Measurements from ENCODE around the gene TAMM41. TPM values are rescaled to one million over a fixed set of nuclear protein-coding genes. Genes with fewer than 3 reads are reported as not detected.
A peak's percentile ranks its signal among the peaks of the same experiment; 100 is the strongest.

TAMM41 gene
- total and polyA plus RNA-seq, 5 donors from 2014 or later, result 24.4 to 32.0 (median 25.7) TPM

DNA sequence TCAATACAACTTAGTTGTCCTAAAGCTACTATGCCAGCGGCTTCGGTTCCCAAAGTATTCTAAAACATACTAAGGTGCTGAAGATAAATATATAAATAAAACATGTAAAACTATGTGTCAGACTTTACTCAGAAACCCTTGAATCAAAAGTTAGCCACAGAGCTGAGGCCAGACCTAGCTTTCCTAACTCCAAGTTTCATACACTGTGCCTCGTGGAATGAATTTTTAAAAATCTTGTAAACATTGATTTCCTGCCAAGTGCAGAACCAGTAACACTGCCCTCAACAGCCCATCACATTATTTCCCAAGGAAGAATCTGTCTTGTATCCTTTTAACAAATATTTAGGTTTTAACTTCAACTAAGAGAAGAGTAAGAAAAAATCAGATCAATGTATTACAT is 36.4 kb downstream of the TAMM41 start:
- ATAC-seq (ENCODE audit: low read depth in 2 of 2), result no peak
- H3K27ac Mint-ChIP-seq, result no peak overlapping the region
- peaks cover 69% of the 10 kb centered on the region for H3K36me3 Mint-ChIP-seq

DNA sequence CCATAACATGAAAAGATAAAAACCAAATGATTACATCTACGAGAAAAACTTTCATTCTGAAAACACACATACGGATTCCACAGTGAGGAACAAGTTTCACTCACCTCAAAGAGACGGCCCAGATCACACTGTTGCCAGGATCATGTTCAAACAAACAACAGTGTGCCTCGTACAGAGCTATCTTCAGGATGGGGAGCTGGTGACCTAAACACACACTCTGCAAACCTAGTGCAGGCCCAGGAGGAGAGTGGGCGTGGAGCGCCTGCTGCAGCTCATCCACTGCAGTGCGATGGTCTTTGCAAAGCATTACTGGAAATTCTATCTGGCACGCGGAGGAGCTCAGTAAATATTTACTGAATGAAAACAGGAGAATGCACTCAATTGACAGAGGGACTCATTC is 38.5 kb downstream of the TAMM41 start:
- Histone ChIP-seq H3K36me3 (ENCODE audit: control insufficient read depth, insufficient read depth, low read length) (peaks cover 66% of the 10 kb centered on the region), H3K4me1 (ENCODE audit: control insufficient read depth, insufficient read depth, low read length, poor library complexity, severe bottlenecking) (no peaks in the 10 kb centered on the region), H3K4me3 (ENCODE audit: low read depth, low read length) (no peak overlapping the region), H3K27me3 (ENCODE audit: control insufficient read depth, insufficient read depth, low read length) (no peaks in the 10 kb centered on the region), H3K9me3 (ENCODE audit: control insufficient read depth in 2 of 2, low read length in 2 of 2) (no peaks in the 10 kb centered on the region), H3K27ac (ENCODE audit: insufficient read depth, low read length, poor library complexity, severe bottlenecking) (no peak overlapping the region)
- DNase-seq (no peak), ATAC-seq (ENCODE audit: low read depth in 2 of 2) (no peak)
- peaks cover 62% of the 10 kb centered on the region for H3K36me3 Mint-ChIP-seq
- H3K4me3 Mint-ChIP-seq, result no peak overlapping the region
- H3K9me3 Mint-ChIP-seq, result peaks cover 0 to 1% (median 0%) of the 10 kb centered on the region in 7 donors
- H3K27me3 Mint-ChIP-seq, result no peaks in the 10 kb centered on the region
- H3K4me1 Mint-ChIP-seq, result peaks cover 0 to 8% (median 0%) of the 10 kb centered on the region in 4 donors
- H3K27ac Mint-ChIP-seq, result peak overlapping the region in 1 of 3 donors; percentile 55

More for the DNA sequence above, 36.4 kb downstream of the TAMM41 start:
- H3K9me3 Mint-ChIP-seq, result no peaks in the 10 kb centered on the region
- Histone ChIP-seq H3K9me3 (ENCODE audit: control insufficient read depth in 2 of 2, low read length in 2 of 2) (no peaks in the 10 kb centered on the region), H3K27ac (ENCODE audit: insufficient read depth, low read length, poor library complexity, severe bottlenecking) (no peak overlapping the region), H3K27me3 (ENCODE audit: control insufficient read depth, insufficient read depth, low read length) (no peaks in the 10 kb centered on the region), H3K36me3 (ENCODE audit: control insufficient read depth, insufficient read depth, low read length) (peaks cover 70% of the 10 kb centered on the region), H3K4me3 (ENCODE audit: low read depth, low read length) (no peak overlapping the region), H3K4me1 (ENCODE audit: control insufficient read depth, insufficient read depth, low read length, poor library complexity, severe bottlenecking) (no peaks in the 10 kb centered on the region)
- peaks cover 0 to 9% (median 3%) of the 10 kb centered on the region in 4 donors for H3K4me1 Mint-ChIP-seq
- DNase-seq, result no peak
- no peaks in the 10 kb centered on the region for H3K27me3 Mint-ChIP-seq
- no peak overlapping the region for H3K4me3 Mint-ChIP-seq

DNA sequence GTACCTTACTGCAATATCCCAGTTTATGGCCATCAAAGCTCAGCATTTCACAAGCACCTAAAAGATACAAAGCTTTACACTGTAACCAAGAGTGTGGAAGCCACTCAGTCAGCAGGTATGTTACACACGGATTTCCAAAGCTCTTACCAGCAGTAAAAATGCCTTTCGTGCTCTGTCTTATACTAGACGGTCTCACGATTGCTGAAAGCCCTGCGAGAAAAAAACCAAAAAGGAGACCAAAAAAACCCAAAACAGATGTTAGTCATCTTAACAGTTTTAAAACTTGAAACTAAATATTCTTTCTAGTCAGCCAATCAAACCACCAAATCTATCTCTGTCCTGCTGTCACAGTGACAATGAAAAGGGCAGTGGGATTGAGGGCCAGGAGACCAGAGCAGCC is 39.0 kb downstream of the TAMM41 start:
- no peak for ATAC-seq (ENCODE audit: low read depth in 2 of 2)
- Mint-ChIP-seq H3K27ac (peak overlapping the region in 1 of 3 donors; percentile 22), H3K27me3 (no peaks in the 10 kb centered on the region), H3K36me3 (peaks cover 63% of the 10 kb centered on the region), H3K4me1 (peaks cover 0 to 8% (median 0%) of the 10 kb centered on the region in 4 donors), H3K4me3 (no peak overlapping the region), H3K9me3 (peaks cover 0 to 1% (median under 1%) of the 10 kb centered on the region in 7 donors)
- no peaks in the 10 kb centered on the region for H3K27me3 ChIP-seq (ENCODE audit: control insufficient read depth, insufficient read depth, low read length)
- H3K4me3 ChIP-seq (ENCODE audit: low read depth, low read length), result no peak overlapping the region
- H3K9me3 ChIP-seq (ENCODE audit: control insufficient read depth in 2 of 2, low read length in 2 of 2), result no peaks in the 10 kb centered on the region
- no peak for DNase-seq
- H3K4me1 ChIP-seq (ENCODE audit: control insufficient read depth, insufficient read depth, low read length, poor library complexity, severe bottlenecking), result no peaks in the 10 kb centered on the region
- H3K36me3 ChIP-seq (ENCODE audit: control insufficient read depth, insufficient read depth, low read length), result peaks cover 70% of the 10 kb centered on the region
- H3K27ac ChIP-seq (ENCODE audit: insufficient read depth, low read length, poor library complexity, severe bottlenecking), result no peak overlapping the region

DNA sequence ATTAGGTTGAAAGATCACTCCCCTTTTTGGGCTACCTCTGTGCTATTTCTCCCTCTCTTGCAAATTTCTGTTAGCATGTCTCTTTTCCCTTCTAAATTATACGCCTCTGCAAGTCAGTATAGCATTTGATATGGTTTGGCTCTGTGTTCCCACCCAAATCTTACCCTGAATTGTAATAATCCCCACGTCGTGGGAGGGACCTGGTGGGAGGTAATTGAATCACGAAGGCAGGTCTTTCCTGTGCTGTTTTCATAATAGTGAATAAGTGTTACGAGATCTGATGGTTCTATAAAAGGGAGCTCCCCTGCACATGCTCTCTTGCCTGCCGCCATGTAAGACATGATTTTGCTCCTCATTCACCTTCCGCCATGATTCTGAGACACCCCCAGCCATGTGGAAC is 41.0 kb downstream of the TAMM41 start:
- H3K9me3 ChIP-seq (ENCODE audit: control insufficient read depth in 2 of 2, low read length in 2 of 2), result no peaks in the 10 kb centered on the region
- peak overlapping the region in 1 of 3 donors; percentile 34 for H3K27ac Mint-ChIP-seq
- peaks cover 0 to 9% (median 3%) of the 10 kb centered on the region in 7 donors for H3K9me3 Mint-ChIP-seq
- H3K36me3 Mint-ChIP-seq, result peaks cover 70% of the 10 kb centered on the region
- peaks cover 2 to 12% (median 5%) of the 10 kb centered on the region in 4 donors for H3K4me1 Mint-ChIP-seq
- no peak overlapping the region for H3K4me3 Mint-ChIP-seq
- no peak for ATAC-seq (ENCODE audit: low read depth in 2 of 2)
- no peaks in the 10 kb centered on the region for H3K4me1 ChIP-seq (ENCODE audit: control insufficient read depth, insufficient read depth, low read length, poor library complexity, severe bottlenecking)
- no peaks in the 10 kb centered on the region for H3K27me3 ChIP-seq (ENCODE audit: control insufficient read depth, insufficient read depth, low read length)
- H3K27me3 Mint-ChIP-seq, result no peaks in the 10 kb centered on the region
- no peak overlapping the region for H3K27ac ChIP-seq (ENCODE audit: insufficient read depth, low read length, poor library complexity, severe bottlenecking)
- H3K36me3 ChIP-seq (ENCODE audit: control insufficient read depth, insufficient read depth, low read length), result peaks cover 80% of the 10 kb centered on the region
- no peak for DNase-seq
- no peak overlapping the region for H3K4me3 ChIP-seq (ENCODE audit: low read depth, low read length)

DNA sequence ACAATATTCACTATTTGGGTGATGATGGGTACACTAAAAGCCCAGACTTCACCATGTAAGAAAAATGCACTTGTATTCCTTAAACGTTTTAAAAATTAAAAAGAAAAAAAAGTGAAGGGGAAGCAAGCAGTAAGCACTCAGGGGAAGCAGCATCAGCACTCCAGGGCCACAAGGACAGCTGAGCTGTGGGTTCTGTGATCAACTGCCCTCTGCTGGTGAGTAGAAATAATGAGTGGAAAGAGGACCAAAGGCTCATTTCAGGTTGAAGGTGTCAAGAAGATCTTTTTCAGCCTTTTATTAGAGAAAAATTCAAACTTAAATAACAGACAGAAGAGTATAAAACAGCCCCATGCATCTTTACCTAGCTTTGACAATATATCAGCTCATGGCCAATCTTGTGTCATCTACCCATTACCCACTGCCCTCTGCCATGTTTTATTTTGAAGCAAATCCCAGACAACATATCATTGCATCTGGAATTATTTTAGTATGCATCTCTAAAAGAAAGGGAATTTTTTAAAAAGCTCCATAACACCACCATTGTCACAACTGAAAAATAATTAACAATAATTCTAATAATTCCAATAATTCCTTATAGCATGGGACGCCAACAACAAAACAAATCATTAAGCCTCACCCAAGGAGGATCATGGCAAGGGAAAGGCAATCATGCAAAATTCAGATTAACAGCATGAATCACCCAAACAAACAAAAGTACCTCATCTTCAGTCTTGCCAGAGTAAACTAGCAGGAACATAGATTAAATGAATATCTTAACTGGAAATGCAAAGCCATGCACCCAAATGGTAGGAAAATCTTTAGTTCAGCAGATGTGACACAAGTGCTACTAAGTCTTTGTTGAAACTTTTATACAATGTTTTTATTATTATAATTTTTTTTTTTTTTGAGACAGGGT is 42.5 kb downstream of the TAMM41 start:
- H3K27ac Mint-ChIP-seq, result peak overlapping the region in 1 of 3 donors; percentile 48
- H3K4me3 Mint-ChIP-seq, result no peak overlapping the region
- H3K4me1 ChIP-seq (ENCODE audit: control insufficient read depth, insufficient read depth, low read length, poor library complexity, severe bottlenecking), result no peaks in the 10 kb centered on the region
- ATAC-seq (ENCODE audit: low read depth in 2 of 2) (peak; percentile 74 to 79), DNase-seq (peak in 2 of 3 donors; percentile 58 to 72)
- no peak overlapping the region for H3K27ac ChIP-seq (ENCODE audit: insufficient read depth, low read length, poor library complexity, severe bottlenecking)
- no peaks in the 10 kb centered on the region for H3K27me3 Mint-ChIP-seq
- H3K9me3 ChIP-seq (ENCODE audit: control insufficient read depth in 2 of 2, low read length in 2 of 2), result peaks cover 4 to 10% of the 10 kb centered on the region in 2 experiments
- no peak overlapping the region for H3K4me3 ChIP-seq (ENCODE audit: low read depth, low read length)
- peaks cover 4 to 17% (median 7%) of the 10 kb centered on the region in 7 donors for H3K9me3 Mint-ChIP-seq
- peaks cover 77% of the 10 kb centered on the region for H3K36me3 Mint-ChIP-seq
- no peaks in the 10 kb centered on the region for H3K27me3 ChIP-seq (ENCODE audit: control insufficient read depth, insufficient read depth, low read length)
- peaks cover 7 to 17% (median 14%) of the 10 kb centered on the region in 4 donors for H3K4me1 Mint-ChIP-seq
- H3K36me3 ChIP-seq (ENCODE audit: control insufficient read depth, insufficient read depth, low read length), result peaks cover 80% of the 10 kb centered on the region

DNA sequence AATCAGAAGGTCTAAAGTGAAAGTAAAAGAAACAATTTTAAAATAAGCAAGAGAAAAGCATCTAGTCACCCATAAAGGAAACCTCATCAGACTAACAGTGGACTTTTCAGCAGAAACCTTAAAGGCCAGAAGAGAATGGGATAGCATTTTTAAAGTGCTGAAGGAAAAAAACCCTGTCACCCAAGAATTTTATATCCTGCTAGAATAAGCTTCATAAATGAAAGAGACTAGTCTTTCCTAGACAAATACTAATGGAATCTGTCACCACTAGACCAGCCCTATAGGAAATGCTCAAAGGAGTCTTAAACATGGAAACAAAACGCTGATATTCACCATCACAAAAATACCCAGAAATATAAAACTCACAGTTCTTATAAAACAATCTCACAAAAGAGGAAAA is 46.9 kb downstream of the TAMM41 start:
- peak in 1 of 3 donors; percentile 29 for DNase-seq
- no peak overlapping the region for H3K27ac ChIP-seq (ENCODE audit: insufficient read depth, low read length, poor library complexity, severe bottlenecking)
- H3K9me3 ChIP-seq (ENCODE audit: control insufficient read depth in 2 of 2, low read length in 2 of 2), result peaks cover 5 to 11% of the 10 kb centered on the region in 2 experiments
- H3K4me3 Mint-ChIP-seq, result peak overlapping the region in 1 of 4 donors; percentile 8
- H3K4me1 ChIP-seq (ENCODE audit: control insufficient read depth, insufficient read depth, low read length, poor library complexity, severe bottlenecking), result no peaks in the 10 kb centered on the region
- H3K4me3 ChIP-seq (ENCODE audit: low read depth, low read length), result peak overlapping the region; percentile 6
- no peaks in the 10 kb centered on the region for H3K27me3 Mint-ChIP-seq
- H3K4me1 Mint-ChIP-seq, result peaks cover 12 to 27% (median 16%) of the 10 kb centered on the region in 4 donors
- peaks cover 75% of the 10 kb centered on the region for H3K36me3 Mint-ChIP-seq
- peak overlapping the region in 1 of 3 donors; percentile 27 for H3K27ac Mint-ChIP-seq
- no peaks in the 10 kb centered on the region for H3K27me3 ChIP-seq (ENCODE audit: control insufficient read depth, insufficient read depth, low read length)
- no peak for ATAC-seq (ENCODE audit: low read depth in 2 of 2)
- peaks cover 4 to 17% (median 12%) of the 10 kb centered on the region in 7 donors for H3K9me3 Mint-ChIP-seq
- H3K36me3 ChIP-seq (ENCODE audit: control insufficient read depth, insufficient read depth, low read length), result peaks cover 85% of the 10 kb centered on the region

DNA sequence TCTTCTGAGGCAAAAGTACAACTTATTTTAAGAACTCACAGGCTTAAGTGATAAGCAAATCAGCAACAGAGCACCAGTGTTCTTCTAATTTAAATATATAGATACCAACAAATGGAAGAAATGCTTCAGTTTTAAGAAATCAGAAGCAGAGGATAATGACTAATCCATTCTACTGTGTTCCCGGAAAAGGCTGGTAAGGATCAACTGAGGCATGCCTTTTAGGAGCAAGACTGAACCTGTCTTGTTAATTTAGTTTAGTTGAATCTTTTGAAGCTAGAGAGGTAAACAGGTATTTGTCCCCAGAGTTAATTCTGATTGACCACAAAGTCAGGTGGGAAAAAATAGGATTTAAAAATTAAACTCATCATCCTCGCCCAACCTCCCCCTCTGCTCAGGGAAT is 51.8 kb downstream of the TAMM41 start:
- no peaks in the 10 kb centered on the region for H3K4me1 ChIP-seq (ENCODE audit: control insufficient read depth, insufficient read depth, low read length, poor library complexity, severe bottlenecking)
- Mint-ChIP-seq H3K27me3 (no peaks in the 10 kb centered on the region), H3K4me1 (peaks cover 9 to 33% (median 12%) of the 10 kb centered on the region in 4 donors), H3K4me3 (no peak overlapping the region), H3K27ac (peak overlapping the region in 1 of 3 donors; percentile 36), H3K9me3 (peaks cover 0 to 11% (median 4%) of the 10 kb centered on the region in 7 donors), H3K36me3 (peaks cover 82% of the 10 kb centered on the region)
- no peak overlapping the region for H3K4me3 ChIP-seq (ENCODE audit: low read depth, low read length)
- H3K27ac ChIP-seq (ENCODE audit: insufficient read depth, low read length, poor library complexity, severe bottlenecking), result no peak overlapping the region
- ATAC-seq (ENCODE audit: low read depth in 2 of 2), result no peak
- H3K9me3 ChIP-seq (ENCODE audit: control insufficient read depth in 2 of 2, low read length in 2 of 2), result peaks cover 5 to 8% of the 10 kb centered on the region in 2 experiments
- peaks cover 95% of the 10 kb centered on the region for H3K36me3 ChIP-seq (ENCODE audit: control insufficient read depth, insufficient read depth, low read length)
- no peak for DNase-seq
- no peaks in the 10 kb centered on the region for H3K27me3 ChIP-seq (ENCODE audit: control insufficient read depth, insufficient read depth, low read length)

All from CD4-positive, CD25-positive, alpha-beta regulatory T cell (primary cell).